GM19193 (cell line): Measurements from ENCODE around the gene IGFBP7.

ENCODE experiments used
- POLR2A ChIP-seq: IDR thresholded peaks from 4 replicates; pipeline ENCODE4 v1.6.1; 2011; ENCODE audit not compliant: insufficient read depth, insufficient read length; ENCODE audit errors: extremely low read depth

IGFBP7 gene, protein sequence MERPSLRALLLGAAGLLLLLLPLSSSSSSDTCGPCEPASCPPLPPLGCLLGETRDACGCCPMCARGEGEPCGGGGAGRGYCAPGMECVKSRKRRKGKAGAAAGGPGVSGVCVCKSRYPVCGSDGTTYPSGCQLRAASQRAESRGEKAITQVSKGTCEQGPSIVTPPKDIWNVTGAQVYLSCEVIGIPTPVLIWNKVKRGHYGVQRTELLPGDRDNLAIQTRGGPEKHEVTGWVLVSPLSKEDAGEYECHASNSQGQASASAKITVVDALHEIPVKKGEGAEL

DNA sequence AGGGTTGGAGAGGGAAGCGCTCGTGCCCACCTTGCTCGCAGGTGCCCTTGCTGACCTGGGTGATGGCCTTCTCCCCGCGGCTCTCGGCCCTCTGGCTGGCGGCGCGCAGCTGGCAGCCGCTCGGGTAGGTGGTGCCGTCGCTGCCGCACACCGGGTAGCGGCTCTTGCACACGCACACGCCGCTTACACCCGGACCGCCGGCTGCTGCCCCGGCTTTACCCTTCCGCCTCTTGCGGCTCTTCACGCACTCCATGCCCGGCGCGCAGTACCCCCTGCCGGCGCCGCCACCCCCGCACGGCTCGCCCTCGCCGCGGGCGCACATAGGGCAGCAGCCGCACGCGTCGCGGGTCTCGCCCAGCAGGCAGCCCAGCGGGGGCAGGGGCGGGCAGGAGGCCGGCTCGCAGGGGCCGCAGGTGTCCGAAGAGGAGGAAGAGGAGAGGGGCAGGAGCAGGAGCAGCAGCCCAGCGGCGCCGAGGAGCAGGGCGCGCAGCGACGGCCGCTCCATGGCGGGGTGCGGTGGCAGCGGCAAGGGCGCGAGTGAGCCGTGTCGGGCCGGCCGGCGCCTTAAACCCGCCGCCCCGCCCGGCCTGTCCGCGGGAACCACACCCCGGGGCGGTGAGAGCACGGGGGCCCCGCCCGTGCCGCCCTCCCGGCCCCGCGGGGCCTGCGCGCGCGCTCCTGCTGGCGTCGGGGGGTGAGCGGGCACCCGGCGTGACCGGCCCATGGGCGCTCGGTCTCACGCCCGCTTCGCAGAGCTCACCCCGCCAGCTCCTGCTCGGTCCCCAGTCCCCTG is at the start of gene IGFBP7:
TSS of gene IGFBP7 (minus strand) at position 539 of the 793 bp plus-strand sequence. CDS start at position 505, 34 bp downstream.
- no peak for TF ChIP-seq POLR2A

DNA sequence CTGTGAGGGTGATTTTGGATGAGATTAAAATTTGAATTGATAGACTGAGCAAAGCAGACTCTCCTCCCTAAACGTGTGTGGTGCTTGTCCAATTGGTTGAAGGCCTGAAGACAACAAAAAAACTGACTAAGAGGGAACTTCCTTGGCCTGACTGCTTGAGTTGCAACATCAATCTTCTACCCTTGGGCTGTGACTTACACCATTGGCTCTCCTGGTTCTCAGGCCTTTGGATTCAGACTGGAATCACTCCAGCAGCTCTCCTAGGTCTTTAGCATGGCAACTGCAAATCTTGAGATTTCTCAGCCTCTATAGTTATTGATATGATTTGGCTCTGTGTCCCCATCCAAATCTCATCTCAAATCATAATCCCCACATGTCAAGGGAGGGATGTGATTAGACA is 49.7 kb upstream of the IGFBP7 start:
- TF ChIP-seq POLR2A = no peak

DNA sequence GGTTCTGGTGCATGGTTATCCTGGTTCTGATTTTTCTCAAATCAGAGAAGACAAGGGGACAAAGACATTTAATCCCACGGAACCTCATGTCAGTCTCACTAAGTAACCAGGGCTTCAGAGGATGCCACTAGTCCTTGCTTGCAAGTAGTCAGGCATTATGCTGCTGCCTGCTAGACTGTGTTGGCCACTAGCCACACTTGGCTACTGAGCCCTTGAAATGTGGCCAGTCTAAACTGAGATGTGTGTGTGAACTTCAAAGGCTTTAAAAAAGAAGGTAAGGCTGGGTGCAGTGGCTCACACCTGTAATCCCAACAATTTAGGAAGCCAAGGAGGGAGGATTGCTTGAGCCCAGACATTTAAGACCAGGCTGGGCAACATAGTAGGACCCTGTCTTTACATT is 48.6 kb upstream of the IGFBP7 start:
- TF ChIP-seq POLR2A = no peak

DNA sequence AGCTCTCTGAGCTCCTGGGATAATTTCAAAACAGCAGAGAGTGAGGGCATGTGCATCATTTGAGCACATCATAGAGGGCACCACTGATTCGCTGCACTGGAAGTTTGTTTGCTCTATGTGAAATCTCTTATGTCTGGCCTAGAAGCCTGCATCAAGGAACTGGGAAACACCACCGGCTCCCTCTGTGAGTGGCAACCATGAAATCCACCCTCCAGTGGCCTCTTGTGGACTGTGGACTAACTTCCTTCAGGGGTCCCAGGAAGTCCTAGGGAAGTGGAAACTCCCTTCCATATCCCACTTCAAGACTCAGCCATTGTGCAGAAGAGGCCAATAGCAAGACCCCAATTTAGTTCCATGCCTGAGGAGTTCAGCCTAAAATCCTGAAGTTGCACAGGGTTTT is 48.0 kb upstream of the IGFBP7 start:
- TF ChIP-seq POLR2A = no peak

DNA sequence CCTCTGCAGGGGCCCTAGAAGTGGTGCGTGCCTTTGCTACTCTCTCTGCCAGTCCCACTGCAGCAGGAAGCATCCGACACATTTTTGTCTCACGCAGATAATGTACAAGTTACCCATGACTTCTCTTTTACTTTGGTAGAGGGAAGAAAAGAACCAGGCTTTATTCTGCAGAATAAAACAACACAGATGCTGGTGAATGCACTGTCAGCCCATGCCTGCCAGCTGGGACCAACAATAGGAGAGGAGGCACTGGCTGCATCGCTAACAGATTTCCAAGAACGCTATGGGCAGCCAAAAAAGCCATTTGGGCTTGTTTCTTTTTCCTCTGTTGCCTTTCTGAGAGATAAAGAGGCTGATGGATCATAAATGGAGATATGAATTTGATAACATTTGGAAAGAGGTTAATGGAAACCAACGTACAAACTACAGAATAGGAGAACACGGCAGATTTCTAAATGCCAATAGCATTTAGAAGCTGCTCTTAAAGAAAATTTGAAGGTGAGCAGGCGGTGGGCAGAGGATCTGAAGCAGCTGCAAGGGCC is 47.5 kb upstream of the IGFBP7 start:
- TF ChIP-seq POLR2A = no peak

DNA sequence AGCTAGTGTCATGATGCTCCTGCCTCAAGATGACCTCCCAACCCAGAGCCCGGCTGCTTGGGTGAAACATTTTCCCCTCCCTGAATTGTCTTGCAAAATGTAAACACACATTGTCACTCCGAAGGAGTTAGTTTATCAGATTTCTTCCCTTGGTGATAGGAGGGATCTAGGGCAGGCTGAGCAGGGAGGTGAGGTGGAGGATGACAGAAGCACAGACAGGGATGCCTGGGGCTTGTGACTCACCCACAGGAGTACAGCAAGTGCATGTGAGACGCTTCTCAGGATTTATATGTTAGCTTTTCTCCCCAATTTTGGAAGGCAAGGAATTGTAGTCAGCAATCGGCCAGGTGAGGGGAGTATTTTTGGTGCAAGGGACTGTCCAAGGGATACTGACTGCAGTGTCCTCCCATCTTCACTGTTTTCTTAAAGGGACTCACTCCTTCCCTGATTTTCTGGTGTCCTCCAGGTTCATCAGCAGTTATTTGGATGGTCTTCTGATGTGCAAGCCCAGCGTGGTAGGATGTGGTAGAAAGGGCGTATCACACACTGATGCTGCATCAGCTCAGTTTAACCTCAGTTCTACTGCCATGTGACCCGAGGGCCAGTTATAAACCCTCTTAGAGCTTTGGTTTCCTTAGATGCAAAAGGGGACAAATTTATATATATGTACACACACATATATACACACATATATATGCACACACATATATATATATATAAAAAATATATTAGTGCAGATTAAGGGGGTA is 46.2 kb upstream of the IGFBP7 start:
- TF ChIP-seq POLR2A = no peak

DNA sequence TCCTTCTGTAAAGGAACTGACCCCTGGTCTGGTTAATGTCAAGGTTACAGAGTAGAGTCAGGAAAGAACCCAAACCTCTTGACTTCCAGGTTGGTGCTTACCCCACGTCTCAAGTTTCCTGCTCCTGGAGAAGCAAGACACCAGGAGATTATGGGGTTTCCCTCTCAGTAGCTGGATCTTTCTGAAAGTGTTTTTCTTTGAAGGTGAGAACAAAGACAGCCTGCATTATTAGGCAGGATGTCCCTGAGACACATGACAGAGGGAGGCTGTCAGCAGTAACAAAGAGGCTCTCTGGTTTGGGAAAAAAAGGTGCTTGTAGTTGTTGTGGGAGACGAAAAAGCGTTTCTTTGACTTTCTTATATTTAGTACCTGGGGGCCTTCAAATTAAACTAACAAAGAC is 44.7 kb upstream of the IGFBP7 start:
- TF ChIP-seq POLR2A = no peak

DNA sequence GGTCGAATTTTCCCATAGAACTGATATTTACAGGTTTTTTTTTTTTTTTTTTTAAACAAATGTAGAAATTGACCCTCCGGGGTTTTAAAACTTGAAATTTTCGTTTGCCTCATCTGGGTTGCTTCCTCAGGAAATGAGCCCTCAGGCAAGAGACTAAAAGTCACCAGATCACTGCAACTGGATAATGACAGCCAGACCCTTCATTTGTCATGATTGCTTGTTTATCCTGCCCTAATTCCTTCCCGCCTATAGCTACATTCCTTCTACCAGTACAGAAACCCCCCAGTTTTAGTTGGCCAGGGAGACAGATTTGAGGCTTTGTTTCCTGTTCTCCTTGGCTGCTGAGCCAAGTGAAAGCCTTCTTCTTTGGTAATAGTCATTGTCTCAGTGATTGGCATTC is 44.0 kb upstream of the IGFBP7 start:
- TF ChIP-seq POLR2A = no peak

DNA sequence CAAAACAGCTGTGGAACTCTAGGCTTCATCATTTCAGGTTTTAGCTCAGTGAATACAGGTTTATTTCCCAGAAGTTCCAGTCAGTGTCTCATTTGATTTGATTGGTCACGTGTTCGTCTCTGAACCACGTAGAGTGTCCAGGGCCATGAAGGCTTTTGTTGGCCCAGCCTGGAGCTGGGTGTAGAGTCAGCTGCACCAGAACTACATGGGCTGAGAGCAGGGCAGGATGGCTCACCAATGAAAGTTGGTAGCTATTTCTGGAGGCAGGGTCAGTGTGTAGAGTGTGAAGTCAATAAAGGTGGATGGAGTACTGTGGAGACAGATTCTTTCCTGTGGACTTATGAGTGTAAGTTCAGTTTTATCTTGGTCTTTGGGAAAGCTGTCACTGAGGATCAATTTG is 43.0 kb upstream of the IGFBP7 start:
- no peak for TF ChIP-seq POLR2A

DNA sequence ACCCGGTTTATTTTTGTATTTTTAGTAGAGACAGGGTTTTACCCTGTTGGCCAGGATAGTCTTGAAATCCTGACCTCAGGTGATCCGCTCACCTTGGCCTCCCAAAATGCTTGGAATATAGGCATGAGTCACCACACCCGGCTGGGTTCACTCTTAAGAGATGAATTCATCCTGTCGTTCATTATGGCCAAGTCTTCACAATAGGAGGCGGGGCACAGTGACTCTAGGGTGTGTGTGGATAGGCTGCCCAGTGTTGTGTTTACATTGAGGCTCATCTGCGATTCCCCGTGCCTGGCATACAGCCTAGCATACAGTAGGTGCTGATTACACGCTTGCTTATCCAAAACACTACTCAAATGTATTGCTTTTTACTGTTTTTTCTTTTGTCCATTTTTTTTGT is 41.3 kb upstream of the IGFBP7 start:
- TF ChIP-seq POLR2A = no peak

DNA sequence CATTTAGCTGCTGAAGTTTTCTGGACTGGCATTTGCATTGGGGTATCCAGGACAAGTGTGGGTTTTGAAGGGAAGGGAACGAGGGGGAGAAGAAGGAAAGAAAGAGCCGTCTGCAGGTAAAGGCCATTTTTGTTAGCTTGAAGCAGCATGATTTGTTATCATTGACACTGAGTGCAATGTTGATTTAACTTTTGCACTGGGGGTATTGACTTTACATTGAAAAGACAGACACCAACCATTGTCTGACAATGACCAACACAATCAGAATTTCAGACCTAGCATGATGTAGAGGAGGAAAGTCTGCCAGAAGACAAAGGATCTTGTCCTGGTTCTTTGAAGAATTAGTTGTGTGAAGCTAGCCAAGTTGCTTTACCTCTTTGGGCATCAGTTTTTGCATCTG is 39.6 kb upstream of the IGFBP7 start:
- no peak for TF ChIP-seq POLR2A

DNA sequence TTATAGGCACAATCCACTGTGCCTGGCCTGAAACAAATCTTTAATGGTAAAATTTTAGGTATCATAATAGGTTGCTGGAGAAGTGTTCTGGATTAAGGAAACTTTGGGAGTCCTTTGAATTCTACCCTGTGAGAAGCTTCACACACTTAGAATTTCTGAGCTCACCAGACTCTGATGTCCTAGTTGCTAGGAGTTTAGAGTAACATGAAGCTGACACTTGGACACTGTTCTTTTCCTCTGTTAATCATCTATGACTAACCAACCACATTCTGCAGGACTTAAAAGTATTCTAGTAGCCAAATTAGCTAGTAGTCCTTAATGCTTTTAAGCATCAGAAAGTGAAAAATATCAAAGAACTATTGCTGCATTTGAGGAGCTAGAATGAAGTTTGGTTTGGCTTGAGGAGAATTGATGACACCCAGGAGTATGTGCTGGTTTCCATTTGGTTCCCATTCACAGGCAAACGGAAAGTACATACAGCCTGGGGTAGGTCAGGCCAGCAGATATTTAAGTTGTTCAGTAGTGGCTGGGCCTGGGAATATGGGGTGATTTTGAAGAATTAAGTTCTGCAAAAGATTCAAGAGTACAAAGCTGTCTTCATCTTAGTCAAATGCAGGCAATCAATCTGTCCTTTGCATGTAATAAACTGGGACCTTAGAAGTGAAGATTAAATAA is 38.8 kb upstream of the IGFBP7 start:
- TF ChIP-seq POLR2A = no peak

DNA sequence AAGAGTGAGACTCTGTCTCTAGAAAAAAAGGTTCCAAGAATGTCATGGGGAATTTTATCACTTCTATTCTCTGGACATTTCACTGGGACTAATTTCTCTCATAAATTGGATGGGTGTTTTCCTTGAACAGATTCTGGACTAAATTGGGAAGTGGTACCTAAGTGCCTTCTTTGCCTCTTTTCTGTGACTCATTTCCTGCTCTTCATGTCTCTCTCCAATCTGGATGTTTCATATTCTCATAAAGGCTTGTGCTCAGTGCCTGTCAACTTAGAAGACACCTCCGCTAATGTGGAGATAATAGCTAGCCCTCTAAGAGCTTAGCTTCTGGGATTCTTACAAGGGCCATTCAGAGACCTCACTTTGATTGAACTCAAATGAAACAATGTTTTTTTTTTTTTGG is 38.0 kb upstream of the IGFBP7 start:
- no peak for TF ChIP-seq POLR2A

DNA sequence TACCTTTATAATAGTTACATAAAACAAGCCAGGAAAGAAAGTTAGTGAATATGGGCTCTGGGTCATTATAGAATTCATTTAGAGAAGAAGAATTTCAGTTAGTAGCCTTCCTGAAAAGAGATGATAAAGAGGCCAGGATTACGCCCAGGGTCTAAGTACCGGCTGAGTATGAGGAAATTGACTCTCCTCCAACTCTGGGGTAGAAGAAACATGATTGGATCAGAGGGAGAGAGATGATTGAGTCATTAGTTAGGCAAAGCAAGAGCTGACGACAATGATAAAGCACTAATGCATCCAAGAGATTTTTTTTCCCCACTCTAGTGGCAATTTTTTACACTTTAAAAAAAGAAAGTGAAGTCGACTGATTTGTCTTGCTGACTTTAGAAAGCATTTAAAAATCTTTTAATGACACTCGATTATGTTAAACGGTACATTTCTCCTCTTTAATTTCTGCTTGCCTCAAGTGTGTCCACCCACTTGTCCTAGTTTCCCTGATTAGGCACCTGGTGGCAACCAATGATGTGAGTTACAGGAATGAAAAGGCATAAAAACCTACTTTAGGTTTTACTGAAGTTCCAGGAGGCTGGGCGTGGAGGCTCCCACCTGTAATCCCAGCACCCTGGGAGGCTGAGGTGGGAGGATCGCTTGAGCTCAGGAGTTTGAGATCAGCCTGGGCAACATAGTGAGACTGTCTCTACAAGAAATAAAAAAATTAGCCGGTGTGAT is 37.3 kb upstream of the IGFBP7 start:
- no peak for TF ChIP-seq POLR2A
